OCI-LY1 (cell line): ENCODE measurements around the gene RAB10.

Experiments
- H2AFZ ChIP-seq: fragments of 200-600 bp; sonication (generic), shearing (Covaris generic); 2 replicates; pipeline ENCODE4 v1.6.0; 2014; ENCODE audit warnings: antibody characterized with exemption, mild to moderate bottlenecking, low read length
- H3F3A ChIP-seq: fragments of 200-600 bp; sonication (generic), shearing (Covaris generic); 2 replicates; pipeline ENCODE4 v1.6.0; 2014; ENCODE audit warnings: mild to moderate bottlenecking, antibody characterized with exemption, low read length, moderate library complexity; ENCODE audit not compliant: insufficient read depth
- H3K27ac ChIP-seq: fragments of 200-600 bp; sonication (generic); 2 replicates; pipeline ENCODE4 v1.5.1; 2014; ENCODE audit warnings: low read length, mixed run types, mild to moderate bottlenecking, low read depth; ENCODE audit not compliant: poor library complexity, severe bottlenecking
- H3K27me3 ChIP-seq: fragments of 200-600 bp; sonication (generic); 2 replicates; pipeline ENCODE4 v1.6.0; 2014; ENCODE audit warnings: antibody characterized with exemption, mild to moderate bottlenecking, low read length, moderate library complexity; ENCODE audit not compliant: insufficient read depth
- H3K36me3 ChIP-seq: fragments of 200-600 bp; sonication (generic); 2 replicates; pipeline ENCODE4 v1.6.1; 2014; ENCODE audit warnings: mild to moderate bottlenecking, antibody characterized with exemption, low read length, moderate library complexity, mixed read lengths; ENCODE audit not compliant: insufficient read depth
- H3K4me1 ChIP-seq: fragments of 200-600 bp; sonication (generic); 2 replicates; pipeline ENCODE4 v1.5.1; 2014; ENCODE audit warnings: mild to moderate bottlenecking, low read length, moderate library complexity; ENCODE audit not compliant: insufficient read depth, severe bottlenecking
- H3K4me2 ChIP-seq: fragments of 200-600 bp; sonication (generic), shearing (Covaris generic); 2 replicates; pipeline ENCODE4 v1.6.1; 2014; ENCODE audit warnings: low read length
- H3K4me3 ChIP-seq: fragments of 200-600 bp; sonication (generic); 2 replicates; pipeline ENCODE4 v1.5.1; 2014; ENCODE audit warnings: low read length, low read depth, mild to moderate bottlenecking, mixed read lengths; ENCODE audit not compliant: poor library complexity, severe bottlenecking
- H3K79me2 ChIP-seq: fragments of 200-600 bp; shearing (Covaris generic); 2 replicates; pipeline ENCODE4 v1.6.1; 2016; ENCODE audit warnings: mixed run types, low read length, mixed read lengths; ENCODE audit not compliant: insufficient read depth
- H3K9ac ChIP-seq: fragments of 200-600 bp; sonication (generic), shearing (Covaris generic); 2 replicates; pipeline ENCODE4 v1.6.1; 2014; ENCODE audit warnings: mild to moderate bottlenecking, low read length, mixed read lengths
- H3K9me2 ChIP-seq: fragments of 200-600 bp; sonication (generic), shearing (Covaris generic); 2 replicates; pipeline ENCODE4 v1.6.1; 2014; ENCODE audit warnings: low read depth, mild to moderate bottlenecking, low read length, mixed read lengths
- H3K9me3 ChIP-seq: fragments of 200-600 bp; shearing (Covaris generic); 2 replicates; pipeline ENCODE4 v1.6.1; 2014; ENCODE audit warnings: low read length, mixed read lengths
- H4K20me1 ChIP-seq: fragments of 200-600 bp; sonication (generic), shearing (Covaris generic); 2 replicates; pipeline ENCODE4 v1.6.0; 2016; ENCODE audit warnings: mild to moderate bottlenecking, low read length; ENCODE audit not compliant: insufficient read depth
- CTCF ChIP-seq: fragments of 200-600 bp; sonication (generic), shearing (Covaris generic); IDR thresholded peaks from 2 replicates; pipeline ENCODE4 v1.5.1; 2017; ENCODE audit warnings: mild to moderate bottlenecking, antibody characterized with exemption, low read length, moderate library complexity, mixed read lengths
- EZH2 ChIP-seq: fragments of 200-600 bp; sonication (generic), shearing (Covaris generic); IDR thresholded peaks from 2 replicates; pipeline ENCODE4 v1.8.0; 2017; ENCODE audit warnings: borderline replicate concordance, mixed run types, mild to moderate bottlenecking, antibody characterized with exemption, low read length, moderate library complexity, mixed read lengths

Gene RAB10

DNA sequence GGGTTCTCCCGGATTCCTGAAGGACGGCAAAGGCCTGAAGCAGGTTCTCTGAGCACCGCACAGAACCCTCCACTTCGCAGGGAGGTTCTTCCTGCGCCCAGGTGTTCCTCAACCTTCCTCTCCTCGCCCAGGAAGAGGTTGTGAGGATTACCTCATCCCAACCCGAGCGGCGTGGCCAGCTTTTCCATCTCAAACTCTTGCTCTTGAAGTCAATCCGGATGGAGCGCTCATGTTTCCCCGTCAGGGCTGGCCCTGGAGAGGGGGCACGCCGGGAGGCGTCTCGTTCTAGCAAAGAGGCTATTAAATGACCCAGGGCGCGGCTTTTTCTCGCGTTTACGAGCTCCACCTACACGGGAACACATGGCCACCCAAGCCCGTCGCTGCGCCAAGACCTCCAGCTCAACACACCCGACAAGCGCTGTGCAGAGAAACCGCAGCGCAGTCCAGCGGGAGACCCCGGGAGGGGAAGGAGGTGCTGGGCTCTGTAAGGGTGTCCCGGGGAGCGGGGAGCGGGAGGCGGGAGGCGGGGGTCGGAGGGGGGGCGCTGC lies 540 bp upstream of the RAB10 start:
- Histone ChIP-seq H3K9me3 (no peaks in the 10 kb centered on the region), H4K20me1 (no peaks in the 10 kb centered on the region; the same call in 1 of the 2 replicates), H3K27me3 (no peaks in the 10 kb centered on the region), H3F3A (no peaks in the 10 kb centered on the region), H3K36me3 (peaks cover 12% of the 10 kb centered on the region), H3K27ac (peak overlapping the region; percentile 66), H3K9me2 (no peaks in the 10 kb centered on the region), H3K4me1 (peaks cover 28% of the 10 kb centered on the region), H3K4me3 (peak overlapping the region; percentile 99), H3K4me2 (peak overlapping the region; percentile 100), H3K9ac (peak overlapping the region; percentile 98), H2AFZ (peak overlapping the region; percentile 6), H3K79me2 (peaks cover 41% of the 10 kb centered on the region)
- TF ChIP-seq EZH2 (no peak), CTCF (no peak)

DNA sequence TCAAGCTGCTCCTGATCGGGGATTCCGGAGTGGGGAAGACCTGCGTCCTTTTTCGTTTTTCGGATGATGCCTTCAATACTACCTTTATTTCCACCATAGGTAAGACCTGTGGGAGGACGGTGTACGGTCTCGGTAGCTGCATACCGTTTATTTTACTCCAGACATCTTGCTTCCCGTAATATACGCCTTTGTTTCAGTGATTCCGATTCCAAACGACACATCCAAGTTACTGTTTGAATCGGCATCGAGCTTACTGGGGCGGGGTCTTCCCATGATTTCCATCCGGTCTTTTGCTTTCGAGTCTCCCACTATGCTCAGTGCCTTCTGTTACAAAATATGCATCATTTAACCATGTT lies 731 bp downstream of the RAB10 start:
- Histone ChIP-seq H3K27me3 (no peaks in the 10 kb centered on the region), H3K4me2 (peak overlapping the region; percentile 99), H3K9me3 (no peaks in the 10 kb centered on the region), H3K9ac (peak overlapping the region; percentile 98), H3K4me3 (peak overlapping the region; percentile 99), H4K20me1 (no peaks in the 10 kb centered on the region; the same call in 1 of the 2 replicates), H3K79me2 (peaks cover 54% of the 10 kb centered on the region), H2AFZ (no peak overlapping the region), H3K9me2 (no peaks in the 10 kb centered on the region), H3K4me1 (peaks cover 28% of the 10 kb centered on the region), H3F3A (no peaks in the 10 kb centered on the region), H3K36me3 (peaks cover 13% of the 10 kb centered on the region), H3K27ac (peak overlapping the region; percentile 70)
- TF ChIP-seq EZH2, result no peak
- no peak for TF ChIP-seq CTCF

GRCh38 chr2:26035090-26035743 lies 1.3 kb downstream of the RAB10 start:
- peak overlapping the region; percentile 98 for H3K9ac ChIP-seq
- H3K36me3 ChIP-seq, result peaks cover 19% of the 10 kb centered on the region
- peak overlapping the region; percentile 99 for H3K4me2 ChIP-seq
- H3K4me1 ChIP-seq, result peaks cover 33% of the 10 kb centered on the region
- H3K4me3 ChIP-seq, result peak overlapping the region; percentile 99
- TF ChIP-seq CTCF, result no peak
- no peak for TF ChIP-seq EZH2
- no peaks in the 10 kb centered on the region for H3F3A ChIP-seq
- no peaks in the 10 kb centered on the region for H3K9me3 ChIP-seq
- H2AFZ ChIP-seq, result no peak overlapping the region
- peaks cover 60% of the 10 kb centered on the region for H3K79me2 ChIP-seq
- no peaks in the 10 kb centered on the region; the same call in 1 of the 2 replicates for H4K20me1 ChIP-seq
- H3K27me3 ChIP-seq, result no peaks in the 10 kb centered on the region
- H3K27ac ChIP-seq, result no peak overlapping the region
- H3K9me2 ChIP-seq, result no peaks in the 10 kb centered on the region
